ENCODE results near the gene U2SURP. TPM values are rescaled to one million over a fixed set of nuclear protein-coding genes. Genes with fewer than 3 reads are reported as not detected.

Gene U2SURP
- total RNA-seq, 1 donor = 85.0 TPM

DNA sequence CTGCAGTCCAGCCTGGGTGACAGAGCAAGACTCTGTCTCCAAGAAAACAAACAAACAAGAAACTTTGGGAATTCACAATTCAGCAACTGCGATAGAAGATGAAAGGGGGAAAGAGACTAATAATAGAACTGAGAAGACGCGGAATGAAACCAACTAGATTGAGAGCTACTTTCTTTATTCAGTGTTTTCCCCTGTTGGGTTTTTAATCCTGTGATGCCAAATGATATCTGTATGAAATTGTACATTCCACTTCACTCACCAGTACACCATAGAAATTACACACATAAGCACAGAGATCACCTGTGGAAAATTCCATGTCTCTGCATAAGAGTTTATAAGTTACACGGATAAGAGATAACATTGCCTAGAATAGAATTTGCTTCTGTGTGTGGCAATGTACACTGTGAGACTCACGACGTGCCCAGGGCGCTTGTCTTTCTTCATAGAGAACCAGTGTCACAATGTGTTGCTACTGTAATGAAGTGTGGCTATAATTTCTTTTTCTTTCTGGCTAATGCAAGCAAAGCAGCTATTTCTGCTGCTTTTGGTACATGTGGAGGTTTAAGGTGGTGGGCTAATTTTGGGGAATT lies 100.5 kb downstream of the U2SURP start:
- Histone ChIP-seq H3K27ac (ENCODE audit: low read depth, low read length) (no peak overlapping the region), H3K4me2 (ENCODE audit: insufficient read depth, low read length) (no peak overlapping the region), H3K27me3 (ENCODE audit: insufficient read depth, low read length) (peaks cover 24% of the 10 kb centered on the region), H3K4me1 (ENCODE audit: insufficient read depth, low read length) (no peaks in the 10 kb centered on the region), H4K20me1 (ENCODE audit: insufficient read depth, low read length) (no peaks in the 10 kb centered on the region), H3K4me3 (ENCODE audit: insufficient read depth, low read length) (no peak overlapping the region), H2AFZ (ENCODE audit: low read length) (no peak overlapping the region), H3K9me3 (ENCODE audit: low read depth, low read length) (no peaks in the 10 kb centered on the region), H3K36me3 (ENCODE audit: insufficient read depth, low read length) (no peaks in the 10 kb centered on the region), H3K79me2 (ENCODE audit: insufficient read depth, low read length) (no peaks in the 10 kb centered on the region)
- TF ChIP-seq, protein P1, sequence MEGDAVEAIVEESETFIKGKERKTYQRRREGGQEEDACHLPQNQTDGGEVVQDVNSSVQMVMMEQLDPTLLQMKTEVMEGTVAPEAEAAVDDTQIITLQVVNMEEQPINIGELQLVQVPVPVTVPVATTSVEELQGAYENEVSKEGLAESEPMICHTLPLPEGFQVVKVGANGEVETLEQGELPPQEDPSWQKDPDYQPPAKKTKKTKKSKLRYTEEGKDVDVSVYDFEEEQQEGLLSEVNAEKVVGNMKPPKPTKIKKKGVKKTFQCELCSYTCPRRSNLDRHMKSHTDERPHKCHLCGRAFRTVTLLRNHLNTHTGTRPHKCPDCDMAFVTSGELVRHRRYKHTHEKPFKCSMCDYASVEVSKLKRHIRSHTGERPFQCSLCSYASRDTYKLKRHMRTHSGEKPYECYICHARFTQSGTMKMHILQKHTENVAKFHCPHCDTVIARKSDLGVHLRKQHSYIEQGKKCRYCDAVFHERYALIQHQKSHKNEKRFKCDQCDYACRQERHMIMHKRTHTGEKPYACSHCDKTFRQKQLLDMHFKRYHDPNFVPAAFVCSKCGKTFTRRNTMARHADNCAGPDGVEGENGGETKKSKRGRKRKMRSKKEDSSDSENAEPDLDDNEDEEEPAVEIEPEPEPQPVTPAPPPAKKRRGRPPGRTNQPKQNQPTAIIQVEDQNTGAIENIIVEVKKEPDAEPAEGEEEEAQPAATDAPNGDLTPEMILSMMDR (IDR thresholded peaks at IDR 0.05; ENCODE audit: extremely low read depth, low read depth, low read length) = no peak
- no peak for DNase-seq (ENCODE audit: insufficient read length, low spot score, missing footprints)

DNA sequence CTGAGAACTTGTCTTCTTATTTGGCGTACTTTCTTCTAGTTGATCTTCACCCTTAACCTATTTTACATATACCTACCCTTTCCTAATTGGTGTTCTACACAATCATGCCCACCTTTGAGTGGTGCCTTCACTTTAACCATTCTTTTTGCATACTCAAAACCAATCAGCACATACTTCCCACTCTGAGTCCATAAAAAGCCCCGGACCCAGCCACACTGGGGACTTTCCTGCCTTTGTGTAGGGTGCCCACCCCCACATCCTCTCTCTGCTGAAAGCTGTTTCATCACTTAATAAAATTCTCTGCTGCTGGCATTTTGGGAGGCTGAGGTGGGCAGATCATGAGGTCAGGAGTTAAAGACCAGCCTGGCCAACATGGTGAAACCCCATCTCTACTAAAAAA lies 102.3 kb downstream of the U2SURP start:
- H4K20me1 ChIP-seq (ENCODE audit: insufficient read depth, low read length) = no peaks in the 10 kb centered on the region
- DNase-seq (ENCODE audit: insufficient read length, low spot score, missing footprints) = no peak
- no peaks in the 10 kb centered on the region for H3K36me3 ChIP-seq (ENCODE audit: insufficient read depth, low read length)
- TF ChIP-seq, protein P1 (IDR thresholded peaks at IDR 0.05; ENCODE audit: extremely low read depth, low read depth, low read length) = no peak
- H3K4me3 ChIP-seq (ENCODE audit: insufficient read depth, low read length) = no peak overlapping the region
- H3K79me2 ChIP-seq (ENCODE audit: insufficient read depth, low read length) = no peaks in the 10 kb centered on the region
- no peak overlapping the region for H3K27ac ChIP-seq (ENCODE audit: low read depth, low read length)
- H3K4me1 ChIP-seq (ENCODE audit: insufficient read depth, low read length) = no peaks in the 10 kb centered on the region
- peaks cover 20% of the 10 kb centered on the region for H3K27me3 ChIP-seq (ENCODE audit: insufficient read depth, low read length)
- H3K9me3 ChIP-seq (ENCODE audit: low read depth, low read length) = no peaks in the 10 kb centered on the region
- H2AFZ ChIP-seq (ENCODE audit: low read length) = no peak overlapping the region
- no peak overlapping the region for H3K4me2 ChIP-seq (ENCODE audit: insufficient read depth, low read length)

DNA sequence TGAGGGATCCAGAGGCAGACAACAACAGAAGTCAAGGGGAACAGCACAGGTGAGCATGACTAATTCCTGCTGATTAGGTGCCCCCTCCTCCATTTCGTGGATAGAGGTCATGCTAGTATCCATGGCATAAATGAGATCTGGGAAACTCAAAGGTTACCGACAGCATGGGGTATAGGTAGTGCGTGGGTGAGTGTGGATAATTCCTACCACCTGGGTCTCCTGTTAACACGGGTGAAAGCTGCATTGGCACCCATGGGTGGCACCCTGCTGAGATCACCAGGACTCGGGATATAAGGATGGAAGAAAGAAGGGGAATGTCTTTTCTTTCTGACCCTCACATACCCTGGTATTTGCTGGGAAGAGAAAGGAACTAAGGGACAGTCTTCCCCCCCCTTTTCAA lies 103.8 kb downstream of the U2SURP start:
- TF ChIP-seq, protein P1 (IDR thresholded peaks at IDR 0.05; ENCODE audit: extremely low read depth, low read depth, low read length) = no peak
- Histone ChIP-seq H3K4me1 (ENCODE audit: insufficient read depth, low read length) (no peaks in the 10 kb centered on the region), H4K20me1 (ENCODE audit: insufficient read depth, low read length) (no peaks in the 10 kb centered on the region), H3K27ac (ENCODE audit: low read depth, low read length) (no peak overlapping the region), H3K4me3 (ENCODE audit: insufficient read depth, low read length) (no peak overlapping the region), H3K27me3 (ENCODE audit: insufficient read depth, low read length) (peaks cover 5% of the 10 kb centered on the region), H3K4me2 (ENCODE audit: insufficient read depth, low read length) (no peak overlapping the region), H3K9me3 (ENCODE audit: low read depth, low read length) (no peaks in the 10 kb centered on the region), H3K79me2 (ENCODE audit: insufficient read depth, low read length) (no peaks in the 10 kb centered on the region), H3K36me3 (ENCODE audit: insufficient read depth, low read length) (no peaks in the 10 kb centered on the region), H2AFZ (ENCODE audit: low read length) (no peak overlapping the region)
- DNase-seq (ENCODE audit: insufficient read length, low spot score, missing footprints) = no peak

DNA sequence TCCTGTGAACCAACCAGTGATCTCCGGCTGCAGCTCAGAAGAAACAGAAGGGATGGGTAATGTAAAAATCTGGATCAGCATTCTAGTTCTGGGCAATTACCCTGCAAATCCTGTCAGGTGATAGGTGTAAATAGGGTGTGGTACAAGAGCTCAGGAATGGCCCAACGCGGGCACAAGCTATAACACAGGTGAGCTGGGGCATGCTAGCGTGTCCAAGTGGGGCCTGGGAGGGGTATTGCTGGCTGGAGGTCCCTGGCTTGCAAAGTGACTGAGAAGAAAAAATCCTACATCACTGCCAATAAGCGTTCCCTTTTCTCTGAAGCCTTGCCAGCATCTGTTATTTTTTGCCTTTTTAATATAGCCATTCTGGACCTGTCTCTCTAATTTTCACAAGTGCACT lies 108.5 kb downstream of the U2SURP start:
- H4K20me1 ChIP-seq (ENCODE audit: insufficient read depth, low read length) = no peaks in the 10 kb centered on the region
- no peak overlapping the region for H3K27ac ChIP-seq (ENCODE audit: low read depth, low read length)
- H3K79me2 ChIP-seq (ENCODE audit: insufficient read depth, low read length) = no peaks in the 10 kb centered on the region
- H3K4me3 ChIP-seq (ENCODE audit: insufficient read depth, low read length) = no peak overlapping the region
- H3K27me3 ChIP-seq (ENCODE audit: insufficient read depth, low read length) = no peaks in the 10 kb centered on the region
- TF ChIP-seq, protein P1 (IDR thresholded peaks at IDR 0.05; ENCODE audit: extremely low read depth, low read depth, low read length) = no peak
- H3K36me3 ChIP-seq (ENCODE audit: insufficient read depth, low read length) = no peaks in the 10 kb centered on the region
- no peak for DNase-seq (ENCODE audit: insufficient read length, low spot score, missing footprints)
- no peaks in the 10 kb centered on the region for H3K4me1 ChIP-seq (ENCODE audit: insufficient read depth, low read length)
- H3K4me2 ChIP-seq (ENCODE audit: insufficient read depth, low read length) = no peak overlapping the region
- H2AFZ ChIP-seq (ENCODE audit: low read length) = no peak overlapping the region
- H3K9me3 ChIP-seq (ENCODE audit: low read depth, low read length) = no peaks in the 10 kb centered on the region

Small RNAs within 50 kb of the gene (small RNA-seq; reads per million reads assigned to genes)
- not detected for gene AC021074.2

Other genes with a start within 250 kb of the U2SURP start
- gene PCOLCE2, start 112.5 kb upstream of the U2SURP start, total RNA-seq = 19.7 and 21.4 TPM in 2 replicates
- gene PAQR9, start 37.9 kb upstream of the U2SURP start, total RNA-seq = not detected in 2 replicates
- gene CHST2, start 118.2 kb downstream of the U2SURP start, total RNA-seq = 13.8 and 16.5 TPM in 2 replicates